PFSK-1 (cell line): ENCODE measurements around the gene SLC48A1.

Source experiments
- FOXP2 ChIP-seq: optimal IDR thresholded peaks from 2 replicates; pipeline ENCODE3; 2011; ENCODE audit warnings: borderline replicate concordance, control low read depth, inconsistent platforms; ENCODE audit not compliant: insufficient read depth; ENCODE audit errors: extremely low read length, extremely low read depth
- POLR2AphosphoS5 ChIP-seq: IDR thresholded peaks from 2 replicates; pipeline ENCODE4 v1.6.1; 2012; ENCODE audit warnings: low read depth, mild to moderate bottlenecking, control low read depth, low read length, moderate library complexity
- REST ChIP-seq, 2 experiments: IDR thresholded peaks; 2 replicates each; pipeline versions ENCODE4 v1.6.1 to v1.8.0; 2011 to 2012; ENCODE audit warnings: low read depth in 2 of 2, low read length in 2 of 2, control low read depth in 1 of 2, inconsistent platforms in 1 of 2, mild to moderate bottlenecking in 1 of 2, moderate library complexity in 1 of 2; ENCODE audit not compliant: insufficient read depth in 1 of 2

- no peak for TF ChIP-seq POLR2AphosphoS5
- no peak for TF ChIP-seq FOXP2
- no peak for TF ChIP-seq REST (IDR thresholded peaks at IDR 0.05; ENCODE audit: insufficient read depth in 1 of 2, low read depth in 2 of 2, low read length in 2 of 2)
Observed at GRCh38 chr12:47818467-47819137, 45.6 kb downstream of the SLC48A1 start.
